Liver (tissue), 3 donors: ENCODE data around the gene SPOCK2.

Experiments
- EGR1 ChIP-seq, 2 donors: IDR thresholded peaks; 2 replicates each; pipeline ENCODE4 v1.6.1; 2016 to 2018; ENCODE audit warnings: antibody characterized with exemption in 2 of 2, low read depth in 2 of 2
- JUND ChIP-seq, 2 donors: IDR thresholded peaks; 2 replicates each; pipeline ENCODE4 v1.6.1; 2016; ENCODE audit warnings: antibody characterized with exemption in 2 of 2
- RAD21 ChIP-seq, 2 donors: IDR thresholded peaks; 2 replicates each; pipeline ENCODE4 v1.6.1; 2016; ENCODE audit warnings: antibody characterized with exemption in 2 of 2, mild to moderate bottlenecking in 2 of 2
- TAF1 ChIP-seq: conservative IDR thresholded peaks from 2 replicates; pipeline ENCODE4 v1.6.1; 2016; ENCODE audit warnings: antibody characterized with exemption, mild to moderate bottlenecking
- TF ChIP-seq, protein P1 (sequence below): fragments of 150-350 bp; IDR thresholded peaks from 2 replicates; pipeline ENCODE4 v1.5.1; 2017; ENCODE audit warnings: improper control_type of control experiment, low read depth, low read length; ENCODE audit not compliant: missing input control
- TF ChIP-seq, protein P2 (sequence below): IDR thresholded peaks from 2 replicates; pipeline ENCODE4 v1.6.1; 2016; ENCODE audit warnings: antibody characterized with exemption, mild to moderate bottlenecking
- TF ChIP-seq, protein P3 (sequence below): IDR thresholded peaks from 2 replicates; pipeline ENCODE4 v1.6.1; 2016; ENCODE audit warnings: antibody characterized with exemption
- donor health status: healthy.
- donor health status: healthy.

DNA sequence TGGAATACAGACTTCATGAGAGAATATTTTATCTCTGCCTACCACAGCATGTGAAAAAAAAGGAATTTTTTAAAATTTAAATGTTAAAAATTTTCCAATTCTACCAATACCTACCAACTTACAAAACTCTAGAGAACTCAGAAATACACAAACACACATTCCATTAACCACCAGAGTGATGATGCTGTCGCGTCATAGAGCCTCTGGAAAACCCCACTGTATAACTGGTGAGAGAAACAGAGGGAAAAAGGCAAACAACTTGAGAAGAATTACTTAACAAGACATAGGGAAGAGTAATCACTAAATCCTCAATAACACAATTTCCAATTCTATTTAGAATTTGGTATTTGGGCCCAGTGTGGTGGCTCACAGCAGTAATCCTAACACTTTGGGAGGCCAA, 6.2 kb upstream of the SPOCK2 start:
- TF ChIP-seq, protein P1, sequence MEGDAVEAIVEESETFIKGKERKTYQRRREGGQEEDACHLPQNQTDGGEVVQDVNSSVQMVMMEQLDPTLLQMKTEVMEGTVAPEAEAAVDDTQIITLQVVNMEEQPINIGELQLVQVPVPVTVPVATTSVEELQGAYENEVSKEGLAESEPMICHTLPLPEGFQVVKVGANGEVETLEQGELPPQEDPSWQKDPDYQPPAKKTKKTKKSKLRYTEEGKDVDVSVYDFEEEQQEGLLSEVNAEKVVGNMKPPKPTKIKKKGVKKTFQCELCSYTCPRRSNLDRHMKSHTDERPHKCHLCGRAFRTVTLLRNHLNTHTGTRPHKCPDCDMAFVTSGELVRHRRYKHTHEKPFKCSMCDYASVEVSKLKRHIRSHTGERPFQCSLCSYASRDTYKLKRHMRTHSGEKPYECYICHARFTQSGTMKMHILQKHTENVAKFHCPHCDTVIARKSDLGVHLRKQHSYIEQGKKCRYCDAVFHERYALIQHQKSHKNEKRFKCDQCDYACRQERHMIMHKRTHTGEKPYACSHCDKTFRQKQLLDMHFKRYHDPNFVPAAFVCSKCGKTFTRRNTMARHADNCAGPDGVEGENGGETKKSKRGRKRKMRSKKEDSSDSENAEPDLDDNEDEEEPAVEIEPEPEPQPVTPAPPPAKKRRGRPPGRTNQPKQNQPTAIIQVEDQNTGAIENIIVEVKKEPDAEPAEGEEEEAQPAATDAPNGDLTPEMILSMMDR, result no peak
- TF ChIP-seq, protein P2, sequence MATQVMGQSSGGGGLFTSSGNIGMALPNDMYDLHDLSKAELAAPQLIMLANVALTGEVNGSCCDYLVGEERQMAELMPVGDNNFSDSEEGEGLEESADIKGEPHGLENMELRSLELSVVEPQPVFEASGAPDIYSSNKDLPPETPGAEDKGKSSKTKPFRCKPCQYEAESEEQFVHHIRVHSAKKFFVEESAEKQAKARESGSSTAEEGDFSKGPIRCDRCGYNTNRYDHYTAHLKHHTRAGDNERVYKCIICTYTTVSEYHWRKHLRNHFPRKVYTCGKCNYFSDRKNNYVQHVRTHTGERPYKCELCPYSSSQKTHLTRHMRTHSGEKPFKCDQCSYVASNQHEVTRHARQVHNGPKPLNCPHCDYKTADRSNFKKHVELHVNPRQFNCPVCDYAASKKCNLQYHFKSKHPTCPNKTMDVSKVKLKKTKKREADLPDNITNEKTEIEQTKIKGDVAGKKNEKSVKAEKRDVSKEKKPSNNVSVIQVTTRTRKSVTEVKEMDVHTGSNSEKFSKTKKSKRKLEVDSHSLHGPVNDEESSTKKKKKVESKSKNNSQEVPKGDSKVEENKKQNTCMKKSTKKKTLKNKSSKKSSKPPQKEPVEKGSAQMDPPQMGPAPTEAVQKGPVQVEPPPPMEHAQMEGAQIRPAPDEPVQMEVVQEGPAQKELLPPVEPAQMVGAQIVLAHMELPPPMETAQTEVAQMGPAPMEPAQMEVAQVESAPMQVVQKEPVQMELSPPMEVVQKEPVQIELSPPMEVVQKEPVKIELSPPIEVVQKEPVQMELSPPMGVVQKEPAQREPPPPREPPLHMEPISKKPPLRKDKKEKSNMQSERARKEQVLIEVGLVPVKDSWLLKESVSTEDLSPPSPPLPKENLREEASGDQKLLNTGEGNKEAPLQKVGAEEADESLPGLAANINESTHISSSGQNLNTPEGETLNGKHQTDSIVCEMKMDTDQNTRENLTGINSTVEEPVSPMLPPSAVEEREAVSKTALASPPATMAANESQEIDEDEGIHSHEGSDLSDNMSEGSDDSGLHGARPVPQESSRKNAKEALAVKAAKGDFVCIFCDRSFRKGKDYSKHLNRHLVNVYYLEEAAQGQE, result no peak
- TF ChIP-seq, protein P3, sequence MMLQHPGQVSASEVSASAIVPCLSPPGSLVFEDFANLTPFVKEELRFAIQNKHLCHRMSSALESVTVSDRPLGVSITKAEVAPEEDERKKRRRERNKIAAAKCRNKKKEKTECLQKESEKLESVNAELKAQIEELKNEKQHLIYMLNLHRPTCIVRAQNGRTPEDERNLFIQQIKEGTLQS, result no peak
- TF ChIP-seq TAF1 (no peak), EGR1 (IDR thresholded peaks at IDR 0.05; ENCODE audit: low read depth in 2 of 2) (no peak), RAD21 (IDR thresholded peaks at IDR 0.05) (no peak), JUND (IDR thresholded peaks at IDR 0.05) (no peak)
